Trophoblast cell (in vitro differentiated cells and primary cell): ENCODE data around the gene PRKAR2A.
"Not testable (repeated sequence)": the region's sequence is repeated elsewhere in the genome, so short reads cannot be mapped to it uniquely, and the experiment has no call there.

ENCODE experiments used
- DNase-seq, 2 donors: peaks; one replicate each; pipeline ENCODE4 v3.0.0-alpha.2; 2016
- H2AFZ ChIP-seq: 2 replicates; pipeline ENCODE4 v1.6.1; 2013; ENCODE audit warnings: low read length, moderate library complexity, mild to moderate bottlenecking; ENCODE audit not compliant: insufficient read depth, poor library complexity
- H2AK5ac ChIP-seq: 2 replicates; pipeline ENCODE4 v1.6.1; 2013; ENCODE audit warnings: mild to moderate bottlenecking, low read length
- H2BK120ac ChIP-seq: 2 replicates; pipeline ENCODE4 v1.6.1; 2013; ENCODE audit warnings: low read length, mild to moderate bottlenecking, moderate library complexity; ENCODE audit not compliant: insufficient read depth, poor library complexity
- H2BK12ac ChIP-seq: 2 replicates; pipeline ENCODE4 v1.6.1; 2013; ENCODE audit warnings: mild to moderate bottlenecking, low read length, moderate library complexity
- H2BK5ac ChIP-seq: 2 replicates; pipeline ENCODE4 v1.6.1; 2013; ENCODE audit warnings: low read length, low read depth, moderate library complexity, mild to moderate bottlenecking; ENCODE audit not compliant: poor library complexity
- H3K14ac ChIP-seq: 2 replicates; pipeline ENCODE4 v1.6.1; 2013; ENCODE audit warnings: mild to moderate bottlenecking, low read length
- H3K18ac ChIP-seq: 2 replicates; pipeline ENCODE4 v1.6.1; 2013; ENCODE audit warnings: mild to moderate bottlenecking, low read length
- H3K23ac ChIP-seq: 2 replicates; pipeline ENCODE4 v1.6.1; 2013; ENCODE audit warnings: low read length
- H3K27ac ChIP-seq: 2 replicates; pipeline ENCODE4 v1.5.1; 2013; ENCODE audit warnings: low read depth, mild to moderate bottlenecking, inconsistent platforms, low read length, moderate library complexity
- H3K27me3 ChIP-seq: 2 replicates; pipeline ENCODE4 v1.6.1; 2013; ENCODE audit warnings: inconsistent platforms, mild to moderate bottlenecking, low read length, moderate library complexity; ENCODE audit not compliant: insufficient read depth
- H3K36me3 ChIP-seq, 2 experiments: 1 replicate in 1 of 2; 2 replicates in 1 of 2; pipeline ENCODE4 v1.6.1; 2013; ENCODE audit warnings: low read length in 2 of 2, mild to moderate bottlenecking in 2 of 2, moderate library complexity in 1 of 2; ENCODE audit not compliant: insufficient read depth in 2 of 2, control insufficient read depth in 1 of 2
- H3K4ac ChIP-seq: 2 replicates; pipeline ENCODE4 v1.6.1; 2013; ENCODE audit warnings: low read depth, mild to moderate bottlenecking, low read length, moderate library complexity
- H3K4me1 ChIP-seq, 2 experiments: 1 replicate in 1 of 2; 2 replicates in 1 of 2; pipeline ENCODE4 v1.6.1; 2013; ENCODE audit warnings: low read length in 2 of 2, mild to moderate bottlenecking in 2 of 2, moderate library complexity in 1 of 2; ENCODE audit not compliant: insufficient read depth in 2 of 2, control insufficient read depth in 1 of 2
- H3K4me2 ChIP-seq: 2 replicates; pipeline ENCODE4 v1.6.1; 2013; ENCODE audit warnings: inconsistent platforms, mild to moderate bottlenecking, low read length, moderate library complexity
- H3K4me3 ChIP-seq: 2 replicates; pipeline ENCODE4 v1.5.1; 2013; ENCODE audit warnings: mild to moderate bottlenecking, low read depth, low read length, inconsistent platforms
- H3K79me1 ChIP-seq: one replicate; pipeline ENCODE4 v1.6.1; 2013; ENCODE audit warnings: low read length
- H3K79me2 ChIP-seq: 2 replicates; pipeline ENCODE4 v1.6.1; 2013; ENCODE audit warnings: low read length, mild to moderate bottlenecking; ENCODE audit not compliant: control insufficient read depth, insufficient read depth, poor library complexity
- H3K9ac ChIP-seq: 2 replicates; pipeline ENCODE4 v1.6.1; 2013; ENCODE audit warnings: mild to moderate bottlenecking, low read length
- H3K9me3 ChIP-seq: 2 replicates; pipeline ENCODE4 v1.6.1; 2013; ENCODE audit warnings: low read depth, mild to moderate bottlenecking, control low read depth, inconsistent platforms, low read length; ENCODE audit not compliant: insufficient read depth
- H4K12ac ChIP-seq: 2 replicates; pipeline ENCODE4 v1.6.1; 2013; ENCODE audit warnings: low read depth, mild to moderate bottlenecking, low read length, moderate library complexity
- H4K8ac ChIP-seq: 2 replicates; pipeline ENCODE4 v1.6.1; 2013; ENCODE audit warnings: low read depth, mild to moderate bottlenecking, low read length, moderate library complexity
- H4K91ac ChIP-seq: one replicate; pipeline ENCODE4 v1.6.1; 2013; ENCODE audit warnings: low read depth, mild to moderate bottlenecking, low read length, moderate library complexity
- WGBS: extraction: QIAGEN DNeasy Blood & Tissue Kit; methylation state at CpG from one replicate; pipeline ENCODE4 v1.1.7; 2013; ENCODE audit warnings: missing lambda C conversion rate; ENCODE audit not compliant: insufficient read length, insufficient coverage; ENCODE audit errors: extremely low coverage; 5-methylcytosine and 5-hydroxymethylcytosine counted together

Gene PRKAR2A

DNA sequence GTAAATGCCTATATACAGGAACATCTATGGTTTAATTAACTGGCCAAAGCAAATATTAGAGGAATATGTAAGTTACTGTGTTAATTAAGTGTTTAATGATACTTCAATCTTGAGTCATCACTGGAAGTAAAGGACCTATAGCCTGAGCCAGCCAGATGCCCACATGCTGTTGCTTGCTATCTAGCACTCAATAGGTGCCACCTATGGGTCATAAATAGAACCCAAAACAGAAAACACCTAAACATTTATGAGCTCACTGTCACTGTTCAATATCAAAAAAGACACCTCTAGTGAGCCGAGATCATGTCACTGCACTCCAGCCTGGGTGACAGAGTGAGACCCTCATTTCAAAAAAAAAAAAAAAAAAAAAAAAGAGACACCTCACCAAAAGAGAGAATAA, 82.3 kb downstream of the PRKAR2A start:
- Histone ChIP-seq H4K8ac (no peak overlapping the region), H3K23ac (no peak overlapping the region)

GRCh38 chr3:48762816-48763215, 84.9 kb downstream of the PRKAR2A start:
- Histone ChIP-seq H3K27ac (no peak overlapping the region), H3K14ac (no peak overlapping the region), H3K9ac (no peak overlapping the region), H3K79me1 (no peaks in the 10 kb centered on the region), H3K79me2 (no peaks in the 10 kb centered on the region), H3K23ac (no peak overlapping the region), H2BK120ac (no peak overlapping the region), H3K4me2 (no peak overlapping the region), H3K4me3 (no peak overlapping the region), H4K12ac (no peak overlapping the region), H2BK12ac (no peak overlapping the region), H3K18ac (no peak overlapping the region), H3K27me3 (no peaks in the 10 kb centered on the region), H3K4ac (no peak overlapping the region), H4K91ac (no peak overlapping the region), H3K4me1 (no peaks in the 10 kb centered on the region), H4K8ac (no peak overlapping the region), H2AFZ (no peak overlapping the region), H3K9me3 (no peaks in the 10 kb centered on the region), H2AK5ac (no peak overlapping the region), H3K36me3 (peaks cover 1 to 2% of the 10 kb centered on the region in 2 experiments), H2BK5ac (no peak overlapping the region)
- no CpG with 5 or more reads among the region's 3 CpGs for WGBS
- no peak for DNase-seq

More for the DNA sequence above, 82.3 kb downstream of the PRKAR2A start:
- H3K4me1 ChIP-seq: no peaks in the 10 kb centered on the region
- no peak overlapping the region for H3K27ac ChIP-seq
- no peak overlapping the region for H3K9ac ChIP-seq
- H2BK120ac ChIP-seq: no peak overlapping the region
- H3K4me3 ChIP-seq: no peak overlapping the region
- no peak overlapping the region for H3K4me2 ChIP-seq
- H3K18ac ChIP-seq: no peak overlapping the region
- no peak overlapping the region for H2BK5ac ChIP-seq
- no peak overlapping the region for H4K91ac ChIP-seq
- H3K36me3 ChIP-seq: peaks cover 1 to 2% of the 10 kb centered on the region in 2 experiments
- no peak overlapping the region for H2AK5ac ChIP-seq
- H3K4ac ChIP-seq: no peak overlapping the region
- H3K79me2 ChIP-seq: no peaks in the 10 kb centered on the region
- no peak overlapping the region for H2AFZ ChIP-seq
- no peaks in the 10 kb centered on the region for H3K79me1 ChIP-seq
- H2BK12ac ChIP-seq: no peak overlapping the region
- no peak overlapping the region for H3K14ac ChIP-seq
- H3K9me3 ChIP-seq: no peaks in the 10 kb centered on the region
- peak in 1 of 2 donors; percentile 51 for DNase-seq
- no CpG with 5 or more reads among the region's 1 CpG for WGBS
- H3K27me3 ChIP-seq: no peaks in the 10 kb centered on the region
- H4K12ac ChIP-seq: no peak overlapping the region

GRCh38 chr3:48759991-48760540, 87.6 kb downstream of the PRKAR2A start:
- H3K14ac ChIP-seq, H4K91ac ChIP-seq, H3K18ac ChIP-seq, H3K9me3 ChIP-seq, H3K36me3 ChIP-seq, H4K8ac ChIP-seq, H2AK5ac ChIP-seq, H3K79me1 ChIP-seq, H3K4ac ChIP-seq, H3K9ac ChIP-seq, H3K4me2 ChIP-seq, H2BK5ac ChIP-seq, H3K79me2 ChIP-seq, H3K4me1 ChIP-seq, H3K27ac ChIP-seq, H4K12ac ChIP-seq, H2BK12ac ChIP-seq, H3K27me3 ChIP-seq, H2AFZ ChIP-seq, H3K4me3 ChIP-seq, H3K23ac ChIP-seq, H2BK120ac ChIP-seq: not testable (repeated sequence)
- WGBS: no CpG with 5 or more reads among the region's 5 CpGs
- peak; percentile 86 to 92 for DNase-seq

DNA sequence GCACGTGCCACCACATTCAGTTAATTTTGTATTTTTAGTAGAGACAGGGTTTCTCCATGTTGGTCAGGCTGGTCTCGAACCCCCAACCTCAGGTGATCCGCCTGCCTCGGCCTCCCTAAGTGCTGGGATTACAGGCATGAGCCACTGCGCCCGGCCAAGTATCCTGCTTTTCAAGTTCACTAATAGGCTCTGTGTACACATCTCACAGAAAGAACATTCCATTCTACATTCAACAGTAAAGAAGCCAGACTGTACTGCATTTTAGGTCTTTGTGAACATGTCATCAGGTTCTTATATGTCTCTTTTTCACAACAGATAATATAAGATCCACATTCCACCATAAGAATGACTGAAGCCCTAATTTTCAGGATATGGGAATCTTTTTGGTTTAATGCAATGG, 88.1 kb downstream of the PRKAR2A start:
- H2BK120ac ChIP-seq, H3K79me2 ChIP-seq, H2BK5ac ChIP-seq, H3K27me3 ChIP-seq, H2AFZ ChIP-seq, H3K23ac ChIP-seq, H3K79me1 ChIP-seq, H4K12ac ChIP-seq, H2AK5ac ChIP-seq, H3K9ac ChIP-seq, H3K27ac ChIP-seq, H4K8ac ChIP-seq, H3K4me2 ChIP-seq, H3K14ac ChIP-seq, H3K9me3 ChIP-seq, H3K4ac ChIP-seq, H3K4me3 ChIP-seq, H3K36me3 ChIP-seq, H4K91ac ChIP-seq, H3K4me1 ChIP-seq, H2BK12ac ChIP-seq, H3K18ac ChIP-seq: not testable (repeated sequence)
- WGBS: no CpG with 5 or more reads among the region's 6 CpGs
- DNase-seq: peak; percentile 87 to 92
